Astrocyte (in vitro differentiated cells and primary cell): ENCODE results near the gene NDUFA3.

ENCODE experiments used
- CTCF ChIP-seq: IDR thresholded peaks from 2 replicates; pipeline ENCODE4 v1.5.1; 2011; ENCODE audit warnings: low read depth, mild to moderate bottlenecking, inconsistent platforms, low read length, moderate library complexity; ENCODE audit not compliant: insufficient read depth
- EZH2 ChIP-seq: IDR thresholded peaks from 2 replicates; pipeline ENCODE4 v1.6.1; 2012; ENCODE audit warnings: mild to moderate bottlenecking, low read length, inconsistent platforms; ENCODE audit not compliant: insufficient read depth

GRCh38 chr19:54148158-54148557, 45.5 kb downstream of the NDUFA3 start:
- TF ChIP-seq CTCF (no peak), EZH2 (no peak)
